ENCODE measurements around the gene ASIC2. TPM values are rescaled to one million over a fixed set of nuclear protein-coding genes. Genes with fewer than 3 reads are reported as not detected.

The ASIC2 gene
- total and polyA plus RNA-seq, 9 of the 15 experiments (the other 6 are each of a cell fraction or from before 2014, with no cell fraction given) = not detected

DNA sequence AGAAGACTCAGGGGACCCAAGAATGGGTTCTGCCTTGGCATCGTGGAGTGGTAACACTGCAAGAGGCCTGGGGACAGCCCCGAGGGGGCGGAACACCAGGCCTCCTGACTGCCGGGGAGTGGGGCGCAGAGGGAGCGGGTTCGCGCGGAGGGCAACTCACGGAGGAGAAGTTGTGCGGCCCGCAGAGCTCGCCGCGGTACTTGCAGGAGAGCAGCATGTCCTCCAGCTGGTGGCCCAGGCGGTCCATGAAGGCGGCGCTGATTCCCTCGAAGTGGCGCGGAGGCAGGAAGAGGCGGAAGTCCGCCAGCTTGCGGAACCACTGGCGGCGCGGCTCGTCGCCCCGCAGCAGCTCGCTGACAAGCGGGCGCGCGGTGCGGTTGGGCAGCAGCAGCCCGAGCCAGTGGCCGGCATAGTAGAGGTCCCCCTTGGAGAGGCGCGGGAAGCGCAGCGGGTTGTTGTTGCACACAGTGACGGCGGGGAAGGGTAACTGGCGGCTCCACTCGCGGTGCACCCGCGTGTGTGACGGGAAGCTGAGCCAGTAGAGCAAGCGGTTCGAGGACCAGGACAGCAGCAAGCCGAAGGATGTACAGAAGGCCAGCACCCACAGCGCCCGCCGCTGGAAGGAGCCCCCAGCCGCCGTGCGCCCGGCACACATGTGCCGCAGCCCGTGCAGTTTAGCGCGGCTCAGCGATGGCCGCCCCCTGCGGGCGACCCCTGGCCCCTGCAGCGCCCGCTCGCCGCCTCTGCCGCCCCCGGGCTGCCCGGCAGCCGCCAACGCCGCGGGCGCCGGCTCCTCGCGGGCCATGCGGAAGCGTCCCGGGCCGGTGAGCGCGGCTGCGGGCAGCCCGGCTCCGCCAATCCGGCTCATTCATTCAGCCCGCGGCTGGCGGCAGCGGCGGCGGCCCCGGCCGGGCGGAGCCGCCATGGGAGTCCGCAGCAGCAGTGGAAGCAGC is 1.6 kb downstream of the ASIC2 start:
- in situ Hi-C loops (cut with MboI) (no loop called here), intact Hi-C loops (cut with micrococcal nuclease) (no loop called here)
- TF ChIP-seq, protein P1, sequence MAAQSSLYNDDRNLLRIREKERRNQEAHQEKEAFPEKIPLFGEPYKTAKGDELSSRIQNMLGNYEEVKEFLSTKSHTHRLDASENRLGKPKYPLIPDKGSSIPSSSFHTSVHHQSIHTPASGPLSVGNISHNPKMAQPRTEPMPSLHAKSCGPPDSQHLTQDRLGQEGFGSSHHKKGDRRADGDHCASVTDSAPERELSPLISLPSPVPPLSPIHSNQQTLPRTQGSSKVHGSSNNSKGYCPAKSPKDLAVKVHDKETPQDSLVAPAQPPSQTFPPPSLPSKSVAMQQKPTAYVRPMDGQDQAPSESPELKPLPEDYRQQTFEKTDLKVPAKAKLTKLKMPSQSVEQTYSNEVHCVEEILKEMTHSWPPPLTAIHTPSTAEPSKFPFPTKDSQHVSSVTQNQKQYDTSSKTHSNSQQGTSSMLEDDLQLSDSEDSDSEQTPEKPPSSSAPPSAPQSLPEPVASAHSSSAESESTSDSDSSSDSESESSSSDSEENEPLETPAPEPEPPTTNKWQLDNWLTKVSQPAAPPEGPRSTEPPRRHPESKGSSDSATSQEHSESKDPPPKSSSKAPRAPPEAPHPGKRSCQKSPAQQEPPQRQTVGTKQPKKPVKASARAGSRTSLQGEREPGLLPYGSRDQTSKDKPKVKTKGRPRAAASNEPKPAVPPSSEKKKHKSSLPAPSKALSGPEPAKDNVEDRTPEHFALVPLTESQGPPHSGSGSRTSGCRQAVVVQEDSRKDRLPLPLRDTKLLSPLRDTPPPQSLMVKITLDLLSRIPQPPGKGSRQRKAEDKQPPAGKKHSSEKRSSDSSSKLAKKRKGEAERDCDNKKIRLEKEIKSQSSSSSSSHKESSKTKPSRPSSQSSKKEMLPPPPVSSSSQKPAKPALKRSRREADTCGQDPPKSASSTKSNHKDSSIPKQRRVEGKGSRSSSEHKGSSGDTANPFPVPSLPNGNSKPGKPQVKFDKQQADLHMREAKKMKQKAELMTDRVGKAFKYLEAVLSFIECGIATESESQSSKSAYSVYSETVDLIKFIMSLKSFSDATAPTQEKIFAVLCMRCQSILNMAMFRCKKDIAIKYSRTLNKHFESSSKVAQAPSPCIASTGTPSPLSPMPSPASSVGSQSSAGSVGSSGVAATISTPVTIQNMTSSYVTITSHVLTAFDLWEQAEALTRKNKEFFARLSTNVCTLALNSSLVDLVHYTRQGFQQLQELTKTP (IDR thresholded peaks at IDR 0.05; ENCODE audit: low read depth in 1 of 2, partially characterized antibody in 2 of 2) = no peak
- TF ChIP-seq, protein P2, sequence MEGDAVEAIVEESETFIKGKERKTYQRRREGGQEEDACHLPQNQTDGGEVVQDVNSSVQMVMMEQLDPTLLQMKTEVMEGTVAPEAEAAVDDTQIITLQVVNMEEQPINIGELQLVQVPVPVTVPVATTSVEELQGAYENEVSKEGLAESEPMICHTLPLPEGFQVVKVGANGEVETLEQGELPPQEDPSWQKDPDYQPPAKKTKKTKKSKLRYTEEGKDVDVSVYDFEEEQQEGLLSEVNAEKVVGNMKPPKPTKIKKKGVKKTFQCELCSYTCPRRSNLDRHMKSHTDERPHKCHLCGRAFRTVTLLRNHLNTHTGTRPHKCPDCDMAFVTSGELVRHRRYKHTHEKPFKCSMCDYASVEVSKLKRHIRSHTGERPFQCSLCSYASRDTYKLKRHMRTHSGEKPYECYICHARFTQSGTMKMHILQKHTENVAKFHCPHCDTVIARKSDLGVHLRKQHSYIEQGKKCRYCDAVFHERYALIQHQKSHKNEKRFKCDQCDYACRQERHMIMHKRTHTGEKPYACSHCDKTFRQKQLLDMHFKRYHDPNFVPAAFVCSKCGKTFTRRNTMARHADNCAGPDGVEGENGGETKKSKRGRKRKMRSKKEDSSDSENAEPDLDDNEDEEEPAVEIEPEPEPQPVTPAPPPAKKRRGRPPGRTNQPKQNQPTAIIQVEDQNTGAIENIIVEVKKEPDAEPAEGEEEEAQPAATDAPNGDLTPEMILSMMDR (IDR thresholded peaks at IDR 0.05 in 2 of 3, conservative IDR thresholded peaks at IDR 0.05 in 1 of 3; ENCODE audit: insufficient read depth in 2 of 3, low read depth in 1 of 3, low read length in 3 of 3) = peak in 1 of 3 experiments; percentile 34; a peak in 1 of 6 replicates
- peaks cover 7 to 29% of the 10 kb centered on the region in 2 experiments; a peak in 4 of 5 replicates for H3K27me3 ChIP-seq (ENCODE audit: control insufficient read depth in 2 of 2, insufficient read depth in 2 of 2, low read length in 2 of 2)
- no peaks in the 10 kb centered on the region for H3K9me3 ChIP-seq (replicated peaks; ENCODE audit: control insufficient read depth, insufficient read depth, low read depth, low read length)
- ChIA-PET CTCF (ENCODE audit: low intra/inter-chr PET ratio) (interaction anchor here (0.6 kb wide), 1 partner anchor 908 kb away, joined by 3 read pairs; no protein-coding TSS in a partner anchor), POLR2A (interaction anchor here (0.7 to 0.8 kb wide), 2 partner anchors 16 to 44 kb away, joined by 3 read pairs; no protein-coding TSS in a partner anchor)
- no peak overlapping the region for H3K27ac ChIP-seq (ENCODE audit: extremely low read depth, low read depth, low read length)
- BruUV-seq (replicated peaks) = no TSS peak
- 17% methylated on average over 67 of the region's 104 CpGs for WGBS (ENCODE audit: insufficient coverage, low coverage, missing lambda C conversion rate)
- H3K4me1 ChIP-seq (replicated peaks in 1 of 2; ENCODE audit: control insufficient read depth in 2 of 2, insufficient read depth in 2 of 2, low read length in 2 of 2) = peaks cover 0 to 19% of the 10 kb centered on the region in 2 experiments; a peak in 1 of 5 replicates
- no peak overlapping the region for H3K4me2 ChIP-seq (ENCODE audit: insufficient read depth, low read length)
- no peak overlapping the region for H2AFZ ChIP-seq (ENCODE audit: low read depth, low read length)
- no peak overlapping the region for H3K4me3 ChIP-seq
- ATAC-seq = no peak; the same call in 2 of the 3 replicates
- H3K36me3 ChIP-seq (ENCODE audit: control insufficient read depth, insufficient read depth, low read length) = no peaks in the 10 kb centered on the region
- H4K20me1 ChIP-seq (replicated peaks; ENCODE audit: control insufficient read depth, insufficient read depth, low read length) = no peaks in the 10 kb centered on the region
- DNase-seq (ENCODE audit: extremely low read depth in 1 of 4, low spot score in 3 of 4) = peak in 2 of 4 experiments; percentile 16 to 22
- H3K79me2 ChIP-seq (ENCODE audit: control insufficient read depth, insufficient read depth, low read length) = no peaks in the 10 kb centered on the region
- no peak for FAIRE-seq
- no peak overlapping the region for H3K9ac ChIP-seq (ENCODE audit: insufficient read depth in 1 of 2, low read depth in 2 of 2, low read length in 2 of 2)
- H3K9me1 ChIP-seq (ENCODE audit: control insufficient read depth, insufficient read depth, low read length) = no peaks in the 10 kb centered on the region
